ENCODE data around the gene GMCL2. TPM values are rescaled to one million over a fixed set of nuclear protein-coding genes. Genes with fewer than 3 reads are reported as not detected.
A peak's percentile ranks its signal among the peaks of the same experiment; 100 is the strongest.

GMCL2 gene
- total and polyA plus RNA-seq, 4 donors: not detected

- no peak overlapping the region for H3K4me3 ChIP-seq
- peaks cover 0 to 2% (median 0%) of the 10 kb centered on the region in 5 donors for H3K4me1 ChIP-seq (ENCODE audit: control insufficient read depth in 5 of 5, insufficient read depth in 5 of 5, low read length in 5 of 5)
- no peak overlapping the region for H3K9ac ChIP-seq (ENCODE audit: insufficient read depth in 1 of 2, low read length in 2 of 2)
- peaks cover 30 to 71% (median 62%) of the 10 kb centered on the region in 4 donors for H3K36me3 ChIP-seq (ENCODE audit: control insufficient read depth in 4 of 4, insufficient read depth in 4 of 4, low read length in 4 of 4)
- ATAC-seq (ENCODE audit: insufficient read depth, low FRiP score): no peak
- 95 to 96% methylated on average over 6 of the region's 6 CpGs for WGBS, 2 donors
- no peak overlapping the region for H3K27ac ChIP-seq (ENCODE audit: low read depth in 1 of 2, low read length in 1 of 2)
- no peak for DNase-seq
- no peaks in the 10 kb centered on the region for H3K27me3 ChIP-seq (ENCODE audit: control insufficient read depth in 3 of 3, insufficient read depth in 3 of 3, low read length in 2 of 3)
- H3K9me3 ChIP-seq (ENCODE audit: control insufficient read depth in 4 of 4, insufficient read depth in 3 of 4, low read length in 3 of 4): no peaks in the 10 kb centered on the region
- TF ChIP-seq CTCF (IDR thresholded peaks at IDR 0.05; ENCODE audit: control extremely low read depth, extremely low read depth): no peak
Measured at GRCh38 chr5:178214160-178214803, 27.1 kb upstream of the GMCL2 start.

- Histone ChIP-seq H3K4me1 (ENCODE audit: control insufficient read depth in 5 of 5, insufficient read depth in 5 of 5, low read length in 5 of 5) (peaks cover 0 to 2% (median 0%) of the 10 kb centered on the region in 5 donors), H3K36me3 (ENCODE audit: control insufficient read depth in 4 of 4, insufficient read depth in 4 of 4, low read length in 4 of 4) (peaks cover 34 to 76% (median 66%) of the 10 kb centered on the region in 4 donors), H3K4me3 (no peak overlapping the region), H3K9me3 (ENCODE audit: control insufficient read depth in 4 of 4, insufficient read depth in 3 of 4, low read length in 3 of 4) (no peaks in the 10 kb centered on the region), H3K27me3 (ENCODE audit: control insufficient read depth in 3 of 3, insufficient read depth in 3 of 3, low read length in 2 of 3) (no peaks in the 10 kb centered on the region), H3K9ac (ENCODE audit: insufficient read depth in 1 of 2, low read length in 2 of 2) (no peak overlapping the region), H3K27ac (ENCODE audit: low read depth in 1 of 2, low read length in 1 of 2) (no peak overlapping the region)
- ATAC-seq (ENCODE audit: insufficient read depth, low FRiP score): no peak
- 68 to 74% methylated on average over 8 of the region's 8 CpGs for WGBS, 2 donors
- no peak for TF ChIP-seq CTCF (IDR thresholded peaks at IDR 0.05; ENCODE audit: control extremely low read depth, extremely low read depth)
- DNase-seq: no peak
Measured at GRCh38 chr5:178213748-178214151, 26.6 kb upstream of the GMCL2 start.

- Histone ChIP-seq H3K9me3 (ENCODE audit: control insufficient read depth in 4 of 4, insufficient read depth in 3 of 4, low read length in 3 of 4) (no peaks in the 10 kb centered on the region), H3K4me1 (ENCODE audit: control insufficient read depth in 5 of 5, insufficient read depth in 5 of 5, low read length in 5 of 5) (peaks cover 0 to 2% (median 0%) of the 10 kb centered on the region in 5 donors), H3K27me3 (ENCODE audit: control insufficient read depth in 3 of 3, insufficient read depth in 3 of 3, low read length in 2 of 3) (no peaks in the 10 kb centered on the region), H3K4me3 (no peak overlapping the region), H3K27ac (ENCODE audit: low read depth in 1 of 2, low read length in 1 of 2) (peak overlapping the region in 1 of 2 donors; percentile 2), H3K9ac (ENCODE audit: insufficient read depth in 1 of 2, low read length in 2 of 2) (no peak overlapping the region), H3K36me3 (ENCODE audit: control insufficient read depth in 4 of 4, insufficient read depth in 4 of 4, low read length in 4 of 4) (peaks cover 31 to 78% (median 67%) of the 10 kb centered on the region in 4 donors)
- no peak for ATAC-seq (ENCODE audit: insufficient read depth, low FRiP score)
- no peak for DNase-seq
- no peak for TF ChIP-seq CTCF (IDR thresholded peaks at IDR 0.05; ENCODE audit: control extremely low read depth, extremely low read depth)
- WGBS, 2 donors: 64 to 70% methylated on average over 4 of the region's 4 CpGs
Measured at GRCh38 chr5:178213003-178213461, 25.9 kb upstream of the GMCL2 start.

Data from lung (tissue), 12 donors.